NCI-H2081 (cell line): ENCODE results near the gene FAM174C.

Experiments used
- DNase-seq, 2 experiments: peaks; one replicate each; lab custom pipeline; 2025; lab: John Stamatoyannopoulos, UW

The FAM174C gene

DNA sequence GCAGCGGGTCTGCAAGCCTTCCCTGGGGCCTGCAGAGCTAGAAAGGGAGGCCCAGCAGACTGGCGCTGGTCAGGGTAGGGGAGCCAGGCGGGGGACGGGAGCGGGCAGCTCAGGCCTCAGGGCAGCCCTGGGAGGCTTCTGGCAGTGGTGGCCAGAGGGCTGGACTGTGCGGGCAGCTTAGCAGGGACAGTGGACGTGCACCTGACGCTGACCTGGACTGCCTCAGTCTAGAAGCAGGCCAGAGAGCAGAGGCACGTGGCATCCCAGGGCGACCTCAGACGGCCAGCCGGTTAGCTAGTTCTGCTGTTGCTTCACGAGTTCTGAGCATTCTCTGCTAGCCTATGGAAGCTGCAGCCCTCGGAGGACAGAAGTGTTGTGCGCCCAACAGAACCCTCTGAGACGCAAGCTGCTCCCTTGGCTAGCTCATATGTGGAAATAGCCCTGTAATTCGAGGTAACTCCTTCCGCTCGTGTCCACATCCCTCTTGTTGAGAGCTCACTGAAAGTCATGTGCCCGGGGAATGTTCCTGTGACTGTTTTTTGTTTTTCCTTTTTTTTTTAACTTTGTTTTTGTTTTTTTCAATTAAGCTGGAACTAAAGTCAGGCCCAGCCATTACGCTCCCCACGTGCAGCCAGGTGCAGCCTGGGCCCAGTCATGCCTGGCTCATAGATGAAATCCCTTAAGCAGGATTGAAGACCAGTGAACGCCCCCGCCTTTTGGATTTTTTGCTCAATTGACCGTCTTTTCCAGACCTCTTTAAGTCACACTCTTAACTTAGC lies 1.9 kb upstream of the FAM174C start:
- DNase-seq: no peak

GRCh38 chr19:1274081-1274851 lies 1.1 kb upstream of the FAM174C start:
- no peak for DNase-seq

DNA sequence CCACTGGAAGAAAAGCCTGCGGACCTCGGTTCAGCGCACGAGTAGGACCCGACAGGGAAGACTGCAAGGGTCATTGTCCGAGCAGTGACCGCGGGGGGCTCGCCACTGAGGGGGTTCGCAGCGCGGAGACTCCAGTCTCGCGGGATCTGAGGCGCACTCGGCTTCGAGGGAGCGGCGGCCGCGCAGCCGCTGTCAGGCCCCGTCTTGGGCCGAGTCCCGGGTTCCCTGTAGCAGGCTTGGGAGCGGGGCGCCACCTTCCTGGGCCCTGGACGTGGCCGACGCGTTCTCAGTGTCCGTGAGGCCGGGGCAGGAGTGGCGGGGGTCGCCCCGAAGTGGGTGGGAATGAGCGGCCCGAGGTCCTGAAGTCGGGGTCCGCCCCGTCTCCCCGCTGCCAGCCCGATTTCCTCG lies 474 bp upstream of the FAM174C start:
- DNase-seq: peak; percentile 27 to 41

DNA sequence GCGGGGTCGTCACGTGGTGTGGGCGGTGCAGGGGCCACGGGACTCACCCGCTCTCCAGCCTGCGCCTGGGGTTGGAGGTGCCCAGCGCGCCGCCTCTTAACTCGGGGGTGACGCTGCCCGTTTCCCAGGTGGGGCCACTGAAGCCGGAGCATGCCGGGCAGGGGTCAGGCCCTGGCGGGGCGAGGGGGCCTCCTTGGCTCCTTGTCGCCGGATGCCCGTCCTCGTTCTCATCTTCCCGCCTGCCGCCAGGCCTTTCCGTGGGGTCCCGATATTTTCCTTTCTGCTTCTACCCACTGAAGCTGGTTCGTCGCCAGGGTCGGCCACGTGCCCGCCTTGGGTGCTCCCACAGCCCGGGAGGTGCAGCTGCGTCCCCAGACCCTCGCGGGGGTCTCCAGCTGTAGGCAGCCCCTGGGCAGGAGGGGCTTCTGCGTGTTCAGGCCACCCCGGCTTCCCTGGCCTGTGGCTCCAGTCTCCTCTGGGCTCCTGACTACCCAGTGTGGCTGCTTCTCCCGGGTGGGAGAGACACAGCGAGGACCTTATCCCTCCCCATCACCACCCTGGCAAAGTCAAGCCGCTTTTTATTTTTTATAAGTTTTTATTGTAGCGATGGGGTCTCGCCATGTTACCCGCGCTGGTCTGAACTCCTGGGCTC lies 772 bp downstream of the FAM174C start:
- no peak for DNase-seq

DNA sequence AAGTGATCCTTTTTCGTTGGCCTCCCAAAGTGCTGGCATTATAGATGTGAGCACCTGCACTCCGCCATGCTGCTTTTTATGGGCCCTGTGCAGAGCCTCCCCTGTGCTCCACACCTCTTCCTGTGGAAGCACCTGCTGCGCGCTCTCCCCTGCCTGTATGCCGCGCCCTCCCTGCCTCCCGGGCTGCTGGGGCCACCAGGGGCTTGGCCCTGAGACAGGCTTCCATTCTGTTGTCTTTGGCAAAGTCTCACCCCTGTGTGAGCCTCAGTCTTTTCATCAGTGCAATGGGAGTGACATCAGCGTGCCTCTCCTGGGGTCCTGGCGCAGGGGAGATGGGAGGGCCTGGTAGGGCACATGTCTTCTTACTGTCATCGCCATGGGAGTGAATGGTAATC lies 1.3 kb downstream of the FAM174C start:
- DNase-seq: peak; percentile 35 to 72

- DNase-seq: no peak
Measured at GRCh38 chr19:1277061-1277460, 1.7 kb downstream of the FAM174C start.

GRCh38 chr19:1278074-1278473 lies 2.7 kb downstream of the FAM174C start:
- no peak for DNase-seq

GRCh38 chr19:1278713-1279660 lies 3.7 kb downstream of the FAM174C start:
- DNase-seq: no peak

DNA sequence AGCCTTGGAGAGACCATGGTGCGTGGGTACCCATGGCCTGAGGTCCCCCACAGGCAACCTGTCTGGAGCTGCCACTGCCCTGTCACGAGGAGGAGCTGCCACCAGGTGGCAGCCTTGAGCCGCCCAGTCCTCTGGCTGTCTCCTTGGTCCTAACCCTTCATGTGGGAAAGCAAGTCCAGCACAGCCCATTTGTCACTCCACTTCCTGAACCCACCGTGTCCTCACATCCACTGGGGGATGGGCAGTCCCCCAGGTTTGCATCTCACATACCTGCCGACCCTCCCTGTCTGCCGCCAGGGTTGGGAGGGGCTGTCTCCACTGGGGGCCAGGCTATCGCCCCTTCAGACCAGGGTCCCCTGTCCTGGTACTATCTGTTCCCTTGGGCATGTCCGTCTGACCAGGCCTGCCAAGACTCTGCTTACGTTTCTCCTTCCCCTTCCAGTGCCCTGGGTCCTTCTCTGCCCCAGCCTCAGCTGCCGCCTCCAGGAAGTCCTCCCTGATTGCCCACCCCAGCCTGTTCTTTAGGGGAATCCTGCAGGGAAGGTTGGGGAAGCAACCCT lies 4.5 kb downstream of the FAM174C start:
- DNase-seq: peak; percentile 69 to 72

DNA sequence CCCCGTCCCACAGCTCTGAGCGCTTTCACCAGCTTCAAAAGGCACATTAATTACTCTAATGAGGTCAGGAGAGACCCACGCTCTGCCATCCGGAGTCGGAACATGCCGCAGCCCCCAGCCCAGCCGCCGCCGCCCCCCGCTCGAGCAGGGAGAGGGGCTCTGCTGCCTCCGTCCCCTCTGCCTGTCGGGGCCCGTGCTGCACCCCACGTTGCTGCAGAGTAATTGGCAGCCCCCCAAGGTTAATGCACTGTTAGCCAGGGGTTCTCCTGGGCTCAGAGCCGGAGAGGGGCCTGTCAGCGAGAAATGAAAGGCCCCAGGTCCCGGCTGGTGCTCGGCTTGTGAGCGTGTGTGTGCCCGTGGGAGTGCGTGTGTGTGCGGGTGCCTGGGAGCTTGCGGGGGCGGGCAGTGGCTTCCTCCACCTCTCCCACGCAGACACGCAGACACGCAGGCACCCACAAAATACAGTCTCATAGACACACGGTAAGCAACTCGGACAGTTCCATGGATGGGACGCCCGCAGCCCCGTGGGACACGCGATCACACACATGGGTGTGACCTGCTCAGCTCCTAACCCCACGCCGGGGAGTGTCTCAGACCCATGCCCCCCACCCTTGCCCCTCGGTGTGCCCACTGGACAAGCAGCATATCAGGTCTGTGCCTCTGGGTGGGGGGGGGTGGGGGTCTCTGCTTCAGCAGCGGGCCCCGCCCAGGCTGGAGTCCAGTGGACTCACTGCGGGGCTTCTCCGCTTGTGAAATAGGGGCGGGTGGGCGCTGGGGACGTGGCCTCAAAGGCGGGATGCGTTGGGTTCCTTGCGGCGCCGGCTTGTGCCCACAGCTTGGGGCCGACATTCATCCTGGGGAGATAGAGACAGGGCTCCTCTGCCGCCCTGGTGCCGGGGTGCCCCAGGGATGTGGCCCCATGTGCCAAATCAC lies 5.6 kb downstream of the FAM174C start:
- no peak for DNase-seq

- no peak for DNase-seq
Measured at GRCh38 chr19:1281569-1282287, 6.4 kb downstream of the FAM174C start.

DNA sequence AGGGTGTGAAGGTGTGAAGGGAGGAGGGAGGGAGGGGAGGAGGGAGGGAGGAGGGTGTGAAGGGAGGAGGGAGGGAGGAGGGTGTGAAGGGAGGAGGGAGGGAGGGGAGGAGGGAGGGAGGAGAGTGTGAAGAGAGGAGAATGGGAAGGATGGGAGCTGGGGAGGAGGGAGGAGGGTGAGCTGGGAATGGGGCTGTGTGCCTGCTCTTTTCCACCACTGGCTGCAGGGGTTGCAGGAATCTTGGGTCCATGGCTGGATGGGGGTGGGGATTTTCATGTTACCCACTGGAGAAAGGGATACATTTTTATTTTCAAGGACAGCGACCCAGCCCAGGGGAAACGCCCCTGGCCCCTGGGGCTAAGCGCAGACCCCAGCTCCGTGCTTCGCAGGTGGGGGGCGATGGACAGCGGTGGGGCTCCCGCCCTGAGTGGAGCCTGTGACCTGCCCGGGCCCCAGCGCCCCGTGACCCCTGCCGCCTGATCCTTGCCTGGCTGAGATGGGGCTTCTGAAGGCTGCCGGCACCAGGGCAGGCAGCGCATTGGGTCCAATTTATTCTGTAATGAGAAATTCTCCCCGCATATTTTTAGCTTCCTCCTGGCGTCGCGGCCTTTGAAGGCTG lies 7.4 kb downstream of the FAM174C start:
- DNase-seq: no peak

- no peak for DNase-seq
Measured at GRCh38 chr19:1283207-1283916, 8.0 kb downstream of the FAM174C start.

DNA sequence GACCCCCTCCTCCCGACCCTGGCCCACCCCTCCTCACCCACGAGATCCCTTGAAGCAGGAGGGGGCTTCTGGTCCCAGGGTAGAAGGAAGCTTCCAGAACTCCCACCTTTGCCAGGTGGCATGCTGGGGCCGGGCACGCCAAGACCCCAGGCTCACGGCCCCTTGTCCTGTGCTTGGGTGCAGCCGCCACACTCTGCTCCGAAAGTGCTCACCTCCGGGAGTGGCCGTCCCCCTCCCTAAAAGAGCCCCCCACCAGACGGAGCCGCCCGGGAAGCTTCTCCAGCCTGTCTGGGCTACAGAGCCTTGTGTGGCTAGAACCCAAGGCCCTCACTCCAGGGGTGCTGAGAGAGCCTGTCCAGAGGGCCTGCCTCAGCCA lies 8.6 kb downstream of the FAM174C start:
- no peak for DNase-seq

DNA sequence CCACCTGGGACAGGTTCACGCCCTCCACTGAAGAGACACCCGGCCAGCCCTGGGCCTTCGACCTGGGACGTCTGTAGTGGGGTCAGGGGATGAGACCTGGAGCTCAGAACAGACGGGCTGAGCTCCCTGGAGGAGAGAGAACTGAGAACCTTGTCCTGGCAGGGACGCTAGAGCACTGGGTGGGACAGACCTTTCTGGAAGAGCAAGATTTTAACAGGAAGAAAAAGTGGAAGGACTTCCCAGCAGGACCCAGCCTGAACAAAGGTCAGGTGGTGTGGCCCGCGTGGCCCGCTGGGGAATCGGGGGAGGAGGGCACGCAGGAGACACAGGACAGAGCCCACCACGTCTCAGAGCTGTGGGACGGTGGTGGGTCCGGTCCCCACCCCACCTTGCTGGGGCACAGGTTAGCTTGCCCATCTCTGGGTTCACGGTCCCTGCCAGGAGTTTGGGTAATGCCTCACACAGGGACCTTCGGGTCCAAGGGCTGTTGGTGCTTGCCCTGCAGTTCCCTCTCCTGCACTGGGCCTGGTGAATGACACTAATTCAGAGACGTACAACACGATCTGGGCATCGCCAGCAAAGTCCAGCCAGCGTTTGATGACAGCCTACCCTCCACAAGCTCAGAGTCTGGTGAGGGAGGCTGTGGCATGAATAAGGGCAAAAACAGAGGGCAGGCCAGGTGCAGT lies 9.1 kb downstream of the FAM174C start:
- DNase-seq: no peak

- DNase-seq: no peak
Measured at GRCh38 chr19:1284979-1285736, 9.8 kb downstream of the FAM174C start.

- no peak for DNase-seq
Measured at GRCh38 chr19:1285737-1286360, 10.5 kb downstream of the FAM174C start, which contains the start of gene EFNA2. EFNA2 (plus strand) TSS chr19:1285873; CDS start chr19:1286169, 296 bp downstream.
